RWPE1 (cell line): ENCODE measurements around the gene DDAH2.

Experiments used
- CTCF ChIA-PET: fragments of 350-600 bp; sonication (Branson Sonifier 250); formaldehyde crosslinking; extraction: SDS; loops from one replicate; lab custom pipeline; 2021; lab: Yijun Ruan, JAX
- POLR2A ChIA-PET: fragments of 400-600 bp; formaldehyde crosslinking; extraction: SDS; loops from one replicate; lab custom pipeline; 2020; ENCODE audit warnings: antibody characterized with exemption; ENCODE audit not compliant: low non-redundant PET; lab: Yijun Ruan, JAX
- DNase-seq: peaks from one replicate; pipeline ENCODE4 v3.0.0; 2012; ENCODE audit warnings: low spot score
- H3K27ac ChIP-seq: fragments of 450-650 bp; 2 replicates; pipeline ENCODE4 v1.5.1; 2017
- TF ChIP-seq, protein P1 (sequence below): fragments of 450-650 bp; conservative IDR thresholded peaks from 2 replicates; pipeline ENCODE4 v1.5.1; 2017; ENCODE audit warnings: low read depth, mild to moderate bottlenecking

DDAH2 gene

DNA sequence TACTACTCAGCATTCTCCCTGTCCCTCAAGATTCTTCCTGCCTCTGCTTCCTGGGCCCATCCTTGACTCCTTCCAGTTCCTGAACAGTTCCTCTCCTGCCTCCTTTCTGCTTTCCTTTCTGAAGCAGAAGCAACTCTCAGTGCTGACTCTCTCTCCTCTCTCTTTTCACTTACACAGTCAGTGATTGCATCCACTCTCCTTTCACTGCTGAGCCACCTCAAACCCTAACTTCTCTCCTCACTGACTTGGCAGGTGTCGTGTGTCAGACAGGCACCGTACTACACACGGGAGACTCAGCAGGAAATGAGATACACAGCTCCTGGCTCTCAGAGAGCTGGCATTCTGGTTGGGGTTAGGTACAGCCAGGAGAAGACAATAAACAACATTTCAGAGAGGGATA, 31.5 kb downstream of the DDAH2 start:
- no peak overlapping the region for H3K27ac ChIP-seq
- ChIA-PET CTCF (no interaction called here), POLR2A (no interaction called here)
- TF ChIP-seq, protein P1, sequence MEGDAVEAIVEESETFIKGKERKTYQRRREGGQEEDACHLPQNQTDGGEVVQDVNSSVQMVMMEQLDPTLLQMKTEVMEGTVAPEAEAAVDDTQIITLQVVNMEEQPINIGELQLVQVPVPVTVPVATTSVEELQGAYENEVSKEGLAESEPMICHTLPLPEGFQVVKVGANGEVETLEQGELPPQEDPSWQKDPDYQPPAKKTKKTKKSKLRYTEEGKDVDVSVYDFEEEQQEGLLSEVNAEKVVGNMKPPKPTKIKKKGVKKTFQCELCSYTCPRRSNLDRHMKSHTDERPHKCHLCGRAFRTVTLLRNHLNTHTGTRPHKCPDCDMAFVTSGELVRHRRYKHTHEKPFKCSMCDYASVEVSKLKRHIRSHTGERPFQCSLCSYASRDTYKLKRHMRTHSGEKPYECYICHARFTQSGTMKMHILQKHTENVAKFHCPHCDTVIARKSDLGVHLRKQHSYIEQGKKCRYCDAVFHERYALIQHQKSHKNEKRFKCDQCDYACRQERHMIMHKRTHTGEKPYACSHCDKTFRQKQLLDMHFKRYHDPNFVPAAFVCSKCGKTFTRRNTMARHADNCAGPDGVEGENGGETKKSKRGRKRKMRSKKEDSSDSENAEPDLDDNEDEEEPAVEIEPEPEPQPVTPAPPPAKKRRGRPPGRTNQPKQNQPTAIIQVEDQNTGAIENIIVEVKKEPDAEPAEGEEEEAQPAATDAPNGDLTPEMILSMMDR: no peak
- no peak for DNase-seq

DNA sequence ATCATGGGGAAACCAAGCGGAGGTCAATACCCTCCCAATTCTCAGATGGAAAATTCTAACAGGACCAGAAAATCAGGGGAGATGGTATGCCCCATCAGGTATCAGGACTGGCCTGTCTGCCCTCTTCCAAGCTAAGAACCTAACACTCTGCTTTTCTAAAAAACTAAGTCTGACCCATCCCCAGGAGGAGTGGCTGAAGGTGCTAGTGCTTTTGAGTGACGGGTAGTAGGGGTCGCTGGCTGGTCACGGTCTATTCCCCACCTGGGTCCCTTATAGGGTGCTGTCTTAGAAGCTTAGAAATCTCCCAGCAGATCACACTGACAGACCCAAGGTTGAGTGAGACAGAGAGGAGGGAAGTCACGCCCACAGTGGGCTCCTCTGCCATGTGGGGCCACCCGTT, 35.6 kb downstream of the DDAH2 start:
- no peak for DNase-seq
- TF ChIP-seq, protein P1: no peak
- H3K27ac ChIP-seq: peak overlapping the region; percentile 2; the same call in 1 of the 2 replicates
- ChIA-PET POLR2A (interaction anchor here (0.6 kb wide), 1 partner anchor 58 kb away, joined by 3 read pairs; no protein-coding TSS in a partner anchor), CTCF (interaction anchor here (0.6 to 1.0 kb wide), 4 partner anchors 36 to 177 kb away, joined by 3 to 5 read pairs (median 3); no protein-coding TSS in a partner anchor)

DNA sequence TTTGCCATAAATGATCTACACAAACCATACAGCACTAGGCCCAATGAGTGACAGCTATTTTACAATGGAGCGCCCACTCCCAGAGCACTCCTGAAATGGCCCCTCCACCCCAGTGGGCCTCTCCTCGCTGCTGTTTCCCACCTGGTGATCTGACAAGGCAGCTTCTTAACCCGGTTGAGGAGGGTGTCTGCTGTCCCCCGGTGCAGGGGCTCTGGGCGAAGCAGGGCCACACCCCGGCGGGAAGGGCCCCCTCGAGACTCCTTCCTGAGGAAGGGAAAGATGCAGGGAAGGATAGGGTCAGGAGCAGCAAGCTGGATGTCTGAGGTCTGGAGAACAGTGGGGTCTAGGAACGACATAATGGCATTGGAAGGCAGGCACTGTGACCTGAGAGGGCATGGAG, 36.2 kb downstream of the DDAH2 start:
- DNase-seq: no peak
- ChIA-PET CTCF (interaction anchor here (0.6 to 1.0 kb wide), 6 partner anchors 10 to 287 kb away, joined by 3 to 4 read pairs (median 3); partner anchors contain the start of gene ABHD16A), POLR2A (no interaction called here)
- TF ChIP-seq, protein P1: no peak
- H3K27ac ChIP-seq: peak overlapping the region; percentile 2; the same call in 1 of the 2 replicates

DNA sequence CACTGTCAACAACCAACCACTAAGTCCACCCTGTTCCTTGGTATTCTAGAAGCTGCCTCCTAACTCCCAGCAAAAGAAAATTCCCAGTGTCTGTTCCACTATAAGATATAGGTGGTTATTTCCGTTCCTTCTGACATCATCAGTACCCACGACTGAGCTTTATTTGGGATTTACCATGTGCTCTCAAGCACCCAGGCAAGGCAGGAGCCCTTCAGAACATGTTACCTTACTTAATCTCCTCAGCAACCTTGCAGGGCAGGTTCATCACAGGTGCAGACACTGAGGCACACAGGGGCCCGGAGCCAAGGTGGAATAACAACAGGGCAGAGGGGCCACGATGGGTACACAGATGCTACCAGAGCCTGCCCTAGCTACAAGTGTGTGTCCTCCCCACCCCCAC, 36.7 kb downstream of the DDAH2 start:
- no peak overlapping the region for H3K27ac ChIP-seq
- CTCF ChIA-PET: interaction anchor here (0.6 to 1.0 kb wide), 5 partner anchors 10 to 287 kb away, joined by 3 to 4 read pairs (median 3); partner anchors contain the start of gene ABHD16A
- POLR2A ChIA-PET: no interaction called here
- DNase-seq: no peak
- TF ChIP-seq, protein P1: no peak

DNA sequence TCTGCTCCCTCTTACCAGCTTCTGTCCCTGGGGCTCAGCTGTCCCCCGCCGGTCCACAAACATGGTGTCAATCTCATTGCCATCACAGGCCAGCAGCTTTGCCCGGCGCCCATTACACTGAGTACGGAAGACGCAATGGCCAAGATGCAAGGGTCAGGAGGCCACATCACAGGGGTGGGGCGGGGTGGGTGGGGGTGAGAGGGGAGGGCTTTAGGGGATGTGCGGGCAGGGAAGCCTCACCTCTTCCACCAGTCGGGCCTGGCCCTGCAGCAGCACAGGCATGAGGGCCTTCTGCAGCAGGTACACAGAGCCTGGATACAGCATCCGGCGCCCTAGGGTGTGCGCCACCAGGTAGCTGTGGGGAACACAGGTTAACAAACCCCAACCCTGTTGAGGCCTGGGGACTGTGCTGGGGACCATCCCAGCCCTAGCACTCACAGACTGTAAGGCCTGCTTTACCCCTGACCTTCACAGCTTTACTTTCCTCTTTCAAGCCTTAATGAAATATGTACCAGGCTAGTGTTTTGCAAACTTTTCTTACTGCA, 37.5 kb downstream of the DDAH2 start:
- CTCF ChIA-PET: interaction anchor here (0.6 to 1.0 kb wide), 3 partner anchors 30 to 273 kb away, joined by 3 to 5 read pairs (median 4); partner anchors contain the start of gene LY6G6C
- 0 out of 2 replicates have a peak overlapping the region, but pooled peaks have one; percentile 17 for H3K27ac ChIP-seq
- TF ChIP-seq, protein P1: no peak
- POLR2A ChIA-PET: no interaction called here
- DNase-seq: no peak

DNA sequence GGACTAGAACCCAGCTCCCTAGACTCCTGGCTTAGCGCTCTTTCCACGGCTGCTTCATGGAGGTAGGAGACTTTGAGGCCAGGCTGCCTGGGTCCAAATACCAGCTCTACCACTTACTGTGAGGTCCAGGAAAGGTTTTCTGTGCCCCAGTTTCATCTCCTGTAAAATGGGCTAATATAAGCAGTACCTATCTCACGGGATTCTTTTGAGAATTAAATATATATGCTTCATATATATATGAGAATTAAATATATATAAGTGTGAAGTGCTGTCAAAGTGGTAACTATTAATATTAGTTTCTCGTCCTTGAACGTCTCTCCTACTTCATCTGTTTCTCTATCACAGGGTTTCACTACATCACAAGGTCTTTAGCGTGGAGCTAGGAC, 38.0 kb downstream of the DDAH2 start:
- ChIA-PET CTCF (interaction anchor here (0.6 to 1.0 kb wide), 4 partner anchors 31 to 273 kb away, joined by 4 to 5 read pairs (median 4); partner anchors contain the start of gene LY6G6C), POLR2A (no interaction called here)
- TF ChIP-seq, protein P1: no peak
- peak overlapping the region; percentile 52 for H3K27ac ChIP-seq
- no peak for DNase-seq
